GM21360 (cell line): ENCODE results near the gene GPX4.

Experiments
- ATAC-seq: cut with Tn5 transposase; IDR thresholded peaks from one replicate; pipeline ENCODE4 v1.9.1; 2021; ENCODE audit warnings: mild to moderate bottlenecking, moderate library complexity; ENCODE audit not compliant: unreplicated experiment

The GPX4 gene, protein sequence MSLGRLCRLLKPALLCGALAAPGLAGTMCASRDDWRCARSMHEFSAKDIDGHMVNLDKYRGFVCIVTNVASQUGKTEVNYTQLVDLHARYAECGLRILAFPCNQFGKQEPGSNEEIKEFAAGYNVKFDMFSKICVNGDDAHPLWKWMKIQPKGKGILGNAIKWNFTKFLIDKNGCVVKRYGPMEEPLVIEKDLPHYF

DNA sequence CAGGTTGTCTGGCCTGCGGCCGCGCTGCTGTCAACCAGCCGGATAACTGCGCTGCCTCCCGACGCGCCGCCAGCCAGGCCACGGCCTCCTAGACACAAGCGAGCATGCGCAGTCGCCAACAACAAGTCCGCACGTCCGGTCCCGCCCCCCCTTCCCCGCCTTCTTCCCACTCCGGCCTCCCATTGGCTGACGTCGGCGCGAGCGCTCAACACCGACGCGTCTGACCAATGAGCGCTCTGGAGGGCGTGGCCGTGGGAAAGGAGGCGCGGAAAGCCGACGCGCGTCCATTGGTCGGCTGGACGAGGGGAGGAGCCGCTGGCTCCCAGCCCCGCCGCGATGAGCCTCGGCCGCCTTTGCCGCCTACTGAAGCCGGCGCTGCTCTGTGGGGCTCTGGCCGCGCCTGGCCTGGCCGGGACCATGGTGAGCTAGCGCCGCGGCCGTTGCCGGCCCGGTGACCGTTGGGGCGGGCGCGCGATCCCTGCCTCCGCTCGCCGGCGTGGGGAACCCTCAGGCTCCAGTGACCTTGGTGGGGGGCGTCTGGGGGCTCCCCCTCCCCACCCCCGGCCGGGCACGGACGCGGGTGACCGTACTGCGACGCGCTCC is at the start of gene GPX4:
Gene GPX4 (plus strand): TSS at position 287 of the 603 bp plus-strand sequence. CDS start 50 bp downstream, at position 337.
- peak; percentile 48 for ATAC-seq

DNA sequence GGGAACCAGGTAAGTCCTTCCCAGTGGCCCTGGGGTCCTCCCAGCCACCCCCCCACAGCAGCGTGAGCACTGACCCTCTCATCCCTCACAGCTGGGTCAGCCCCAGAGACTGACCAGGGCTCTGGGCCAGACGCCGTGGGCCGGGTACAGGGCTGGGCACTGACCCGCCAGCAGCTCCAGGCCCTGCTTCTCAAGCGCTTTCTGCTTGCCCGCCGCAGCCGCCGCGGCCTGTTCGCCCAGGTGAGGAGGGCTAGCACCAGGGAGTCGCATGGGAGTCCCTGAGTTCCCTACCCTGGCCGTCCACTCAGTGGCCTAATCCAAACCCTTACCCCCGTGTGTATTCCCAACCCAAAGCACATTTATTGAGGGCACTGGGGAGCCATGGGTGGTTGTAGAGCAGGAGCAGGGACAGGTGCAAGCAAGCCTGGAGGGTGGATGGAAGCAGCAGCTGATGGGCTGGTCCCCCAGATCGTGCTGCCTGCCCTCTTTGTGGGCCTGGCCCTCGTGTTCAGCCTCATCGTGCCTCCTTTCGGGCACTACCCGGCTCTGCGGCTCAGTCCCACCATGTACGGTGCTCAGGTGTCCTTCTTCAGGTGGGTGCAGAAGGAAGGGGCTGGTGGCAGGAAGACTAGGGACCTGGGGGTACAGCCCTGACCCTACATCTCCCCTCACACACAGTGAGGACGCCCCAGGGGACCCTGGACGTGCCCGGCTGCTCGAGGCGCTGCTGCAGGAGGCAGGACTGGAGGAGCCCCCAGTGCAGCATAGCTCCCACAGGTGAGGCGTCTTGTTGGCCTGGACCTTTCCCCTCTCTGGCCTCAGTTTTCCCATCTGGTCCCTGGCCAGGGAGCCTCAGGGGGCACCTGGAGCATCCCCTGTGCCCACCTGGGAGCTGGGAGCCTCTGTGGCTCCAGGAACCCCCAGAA is 49.4 kb upstream of the GPX4 start:
- no peak for ATAC-seq

DNA sequence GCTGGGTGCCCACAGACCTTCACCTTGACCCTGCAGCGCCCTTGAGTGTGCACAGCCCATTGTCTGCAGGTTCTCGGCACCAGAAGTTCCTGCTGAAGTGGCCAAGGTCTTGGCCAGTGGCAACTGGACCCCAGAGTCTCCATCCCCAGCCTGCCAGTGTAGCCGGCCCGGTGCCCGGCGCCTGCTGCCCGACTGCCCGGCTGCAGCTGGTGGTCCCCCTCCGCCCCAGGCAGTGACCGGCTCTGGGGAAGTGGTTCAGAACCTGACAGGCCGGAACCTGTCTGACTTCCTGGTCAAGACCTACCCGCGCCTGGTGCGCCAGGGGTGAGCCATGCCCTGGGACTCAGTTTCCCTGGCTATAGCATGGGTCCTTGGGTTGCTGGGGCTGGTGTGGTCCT is 48.8 kb upstream of the GPX4 start:
- ATAC-seq: no peak

DNA sequence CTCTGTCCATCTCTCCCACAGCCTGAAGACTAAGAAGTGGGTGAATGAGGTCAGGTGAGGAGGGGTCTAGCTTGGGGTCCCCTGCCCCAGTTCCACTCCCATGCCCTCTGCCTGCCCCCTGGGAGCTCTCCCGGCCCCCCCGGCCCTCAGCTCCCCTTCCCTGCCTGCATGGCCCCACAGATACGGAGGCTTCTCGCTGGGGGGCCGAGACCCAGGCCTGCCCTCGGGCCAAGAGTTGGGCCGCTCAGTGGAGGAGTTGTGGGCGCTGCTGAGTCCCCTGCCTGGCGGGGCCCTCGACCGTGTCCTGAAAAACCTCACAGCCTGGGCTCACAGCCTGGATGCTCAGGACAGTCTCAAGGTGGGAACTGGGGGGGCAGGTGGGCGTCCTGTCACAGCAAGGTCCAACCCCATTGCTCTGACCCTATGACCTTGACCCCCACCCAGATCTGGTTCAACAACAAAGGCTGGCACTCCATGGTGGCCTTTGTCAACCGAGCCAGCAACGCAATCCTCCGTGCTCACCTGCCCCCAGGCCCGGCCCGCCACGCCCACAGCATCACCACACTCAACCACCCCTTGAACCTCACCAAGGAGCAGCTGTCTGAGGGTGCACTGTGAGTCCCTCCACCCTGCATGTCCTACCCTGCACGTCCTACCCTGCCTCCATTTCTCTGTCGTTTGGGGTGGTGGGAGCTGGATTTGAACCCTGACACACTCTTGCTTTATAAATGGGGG is 47.7 kb upstream of the GPX4 start:
- no peak for ATAC-seq

DNA sequence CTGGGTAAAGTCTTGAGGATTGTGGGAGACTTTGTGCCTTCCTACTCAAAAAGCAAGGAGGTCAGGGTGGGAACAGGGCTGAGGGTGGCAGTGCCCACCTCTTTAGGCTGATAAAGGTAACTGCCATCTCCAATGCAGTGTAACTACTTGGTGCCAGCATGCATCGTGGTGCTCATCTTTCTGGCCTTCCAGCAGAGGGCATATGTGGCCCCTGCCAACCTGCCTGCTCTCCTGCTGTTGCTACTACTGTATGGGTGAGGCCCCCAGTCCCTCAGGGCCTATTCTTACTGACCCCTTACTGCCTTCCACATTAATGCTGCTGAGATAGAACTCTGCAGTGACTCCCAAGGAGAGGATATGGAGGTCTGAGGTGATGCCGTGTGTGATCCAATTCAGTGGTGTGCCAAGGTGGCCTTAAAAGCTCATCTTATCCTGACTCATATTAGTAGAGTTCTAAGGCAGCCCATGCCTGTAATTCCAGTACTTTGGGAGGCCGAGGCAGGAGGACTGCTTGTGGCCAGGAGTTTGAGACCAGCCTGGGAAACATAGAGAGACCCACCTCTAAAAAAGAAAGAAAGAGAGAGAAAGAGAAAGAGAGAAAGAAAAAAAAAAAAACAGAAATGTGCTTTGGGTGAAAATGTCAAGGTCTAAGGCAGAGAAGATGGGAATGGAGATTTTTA is 46.5 kb upstream of the GPX4 start:
- no peak for ATAC-seq

DNA sequence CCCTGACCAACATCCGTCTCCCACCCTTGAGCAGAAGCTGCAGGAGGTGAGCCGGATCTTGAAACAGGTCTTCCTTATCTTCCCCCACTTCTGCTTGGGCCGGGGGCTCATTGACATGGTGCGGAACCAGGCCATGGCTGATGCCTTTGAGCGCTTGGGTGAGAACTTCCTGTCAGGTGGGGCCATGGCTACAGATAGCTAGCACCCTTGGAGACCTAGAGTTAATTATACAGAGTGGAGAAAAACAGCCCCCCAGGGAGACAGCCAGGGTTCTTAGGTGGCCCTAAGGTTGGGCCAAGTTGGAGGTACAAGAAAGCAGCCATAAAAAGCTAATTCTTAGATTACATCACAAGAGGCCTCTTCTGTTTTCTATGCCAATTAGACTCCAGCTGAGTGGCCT is 45.7 kb upstream of the GPX4 start:
- no peak for ATAC-seq

DNA sequence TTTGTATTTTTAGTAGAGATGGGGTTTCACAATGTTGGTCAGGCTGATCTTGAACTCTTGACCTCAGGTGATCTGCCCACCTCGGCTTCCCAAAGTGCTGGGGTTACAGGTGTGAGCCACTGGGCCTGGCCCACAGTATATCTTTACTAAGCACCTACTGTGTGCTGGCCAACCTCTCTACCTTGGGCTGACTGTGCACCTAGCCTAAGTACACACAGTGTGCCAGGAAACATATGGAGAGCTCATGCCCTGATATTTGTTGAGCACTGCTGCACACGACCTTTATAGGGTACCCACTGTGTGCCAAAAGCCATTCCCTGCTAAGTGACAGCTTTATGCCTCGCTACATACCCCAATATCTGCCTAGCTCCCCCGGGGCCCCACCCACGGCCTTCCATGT is 43.1 kb upstream of the GPX4 start:
- no peak for ATAC-seq

DNA sequence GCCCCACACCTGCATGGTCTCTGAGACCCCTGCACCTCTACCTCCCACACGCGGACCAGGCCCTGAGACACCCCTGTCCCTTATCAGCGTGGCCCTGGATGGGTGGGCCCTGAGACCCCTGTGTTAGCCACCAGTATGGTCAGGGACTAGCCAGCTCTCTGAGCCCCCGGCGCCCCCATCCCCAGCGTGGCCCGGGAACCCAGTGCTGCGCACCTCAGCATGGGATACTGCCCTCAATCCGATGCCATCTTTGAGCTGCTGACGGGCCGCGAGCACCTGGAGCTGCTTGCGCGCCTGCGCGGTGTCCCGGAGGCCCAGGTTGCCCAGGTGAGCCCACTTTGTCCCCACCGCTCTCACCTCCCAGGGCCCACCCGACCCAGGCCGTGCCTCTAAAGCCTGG is 41.8 kb upstream of the GPX4 start:
- no peak for ATAC-seq

DNA sequence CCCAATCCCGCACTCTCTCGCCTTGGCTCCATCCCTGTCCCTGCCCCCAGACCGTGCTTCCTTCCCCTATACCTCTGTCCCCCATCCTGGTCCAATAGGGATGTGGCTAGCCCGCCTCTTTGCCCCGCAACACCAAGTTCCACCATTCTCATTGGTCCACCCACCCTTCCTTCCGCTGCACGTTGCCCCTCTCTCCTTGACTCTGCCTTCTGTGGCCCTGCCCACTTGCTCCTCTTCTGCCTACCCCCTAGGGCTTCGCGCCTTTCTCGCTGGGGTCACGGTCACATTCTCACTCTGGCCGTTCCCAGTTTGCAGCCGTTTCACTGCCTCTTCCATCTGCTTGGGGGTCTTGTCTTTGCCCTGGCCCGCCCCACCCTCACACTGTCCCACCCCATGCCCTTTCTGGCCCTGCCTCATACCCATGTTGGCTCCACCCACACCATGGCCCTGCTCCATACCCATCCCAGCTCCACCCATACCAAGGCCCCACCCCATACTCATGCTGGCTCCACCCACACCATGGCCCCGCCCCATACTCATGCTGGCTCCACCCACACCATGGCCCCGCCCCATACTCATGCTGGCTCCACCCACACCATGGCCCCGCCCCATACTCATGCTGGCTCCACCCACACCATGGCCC is 41.3 kb upstream of the GPX4 start:
- ATAC-seq: no peak

DNA sequence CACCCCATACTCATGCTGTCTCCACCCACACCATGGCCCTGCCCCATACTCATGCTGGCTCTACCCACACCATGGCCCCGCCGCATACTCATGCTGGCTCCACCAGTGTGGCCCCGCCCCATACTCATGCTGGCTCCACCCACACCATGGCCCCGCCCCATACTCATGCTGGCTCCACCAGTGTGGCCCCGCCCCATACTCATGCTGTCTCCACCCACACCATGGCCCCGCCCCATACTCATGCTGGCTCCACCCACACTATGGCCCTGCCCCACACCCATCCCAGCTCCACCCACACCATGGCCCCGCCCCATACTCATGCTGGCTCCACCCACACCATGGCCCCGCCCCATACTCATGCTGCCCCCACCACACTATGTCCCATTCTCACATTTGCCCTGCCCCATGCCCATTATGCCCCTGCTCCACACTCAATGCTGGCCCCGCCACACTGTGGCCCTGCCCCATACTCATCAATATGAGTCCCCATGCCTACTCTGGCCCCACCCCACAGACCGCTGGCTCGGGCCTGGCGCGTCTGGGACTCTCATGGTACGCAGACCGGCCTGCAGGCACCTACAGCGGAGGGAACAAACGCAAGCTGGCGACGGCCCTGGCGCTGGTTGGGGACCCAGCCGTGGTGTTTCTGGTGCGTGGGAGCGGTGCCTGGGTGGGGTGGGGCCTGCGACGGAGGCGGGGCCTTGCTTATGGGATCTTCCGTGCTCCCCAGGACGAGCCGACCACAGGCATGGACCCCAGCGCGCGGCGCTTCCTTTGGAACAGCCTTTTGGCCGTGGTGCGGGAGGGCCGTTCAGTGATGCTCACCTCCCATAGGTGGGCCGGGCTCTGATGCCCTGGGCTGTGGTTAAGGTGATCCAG is 40.5 kb upstream of the GPX4 start:
- ATAC-seq: no peak

DNA sequence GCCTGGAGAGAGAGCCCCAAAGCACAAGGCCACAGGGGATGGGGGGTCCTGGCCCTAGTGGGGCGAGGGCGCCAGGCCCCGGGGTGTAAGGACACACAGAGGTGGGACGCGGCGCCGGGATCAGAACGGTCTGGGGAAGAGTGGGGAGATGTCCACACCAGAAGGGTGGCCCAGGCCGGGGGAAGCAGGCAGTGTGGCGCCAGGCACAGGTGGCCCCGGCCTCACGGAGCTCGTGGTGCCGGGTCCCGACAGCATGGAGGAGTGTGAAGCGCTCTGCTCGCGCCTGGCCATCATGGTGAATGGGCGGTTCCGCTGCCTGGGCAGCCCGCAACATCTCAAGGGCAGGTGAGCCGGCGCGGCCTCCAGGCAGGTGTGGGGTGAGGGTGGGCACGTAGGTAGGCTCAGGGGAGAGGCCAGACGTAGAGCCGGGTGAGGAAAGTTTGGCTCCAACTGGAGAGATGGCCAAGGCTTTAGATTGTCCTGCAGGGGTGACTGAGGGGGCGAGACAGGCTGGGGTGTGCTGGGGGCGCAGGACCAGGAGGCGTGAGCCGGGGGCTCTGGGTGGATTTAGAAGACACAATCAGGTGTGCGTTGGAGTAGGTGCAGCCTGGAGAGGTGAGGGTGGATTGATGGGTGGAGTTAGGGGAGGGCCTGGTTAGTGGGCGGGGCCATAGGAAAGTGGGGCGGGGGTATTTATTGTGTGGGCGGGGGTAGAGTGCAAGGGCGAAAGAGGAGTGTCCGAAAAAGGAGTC is 39.7 kb upstream of the GPX4 start:
- ATAC-seq: no peak

DNA sequence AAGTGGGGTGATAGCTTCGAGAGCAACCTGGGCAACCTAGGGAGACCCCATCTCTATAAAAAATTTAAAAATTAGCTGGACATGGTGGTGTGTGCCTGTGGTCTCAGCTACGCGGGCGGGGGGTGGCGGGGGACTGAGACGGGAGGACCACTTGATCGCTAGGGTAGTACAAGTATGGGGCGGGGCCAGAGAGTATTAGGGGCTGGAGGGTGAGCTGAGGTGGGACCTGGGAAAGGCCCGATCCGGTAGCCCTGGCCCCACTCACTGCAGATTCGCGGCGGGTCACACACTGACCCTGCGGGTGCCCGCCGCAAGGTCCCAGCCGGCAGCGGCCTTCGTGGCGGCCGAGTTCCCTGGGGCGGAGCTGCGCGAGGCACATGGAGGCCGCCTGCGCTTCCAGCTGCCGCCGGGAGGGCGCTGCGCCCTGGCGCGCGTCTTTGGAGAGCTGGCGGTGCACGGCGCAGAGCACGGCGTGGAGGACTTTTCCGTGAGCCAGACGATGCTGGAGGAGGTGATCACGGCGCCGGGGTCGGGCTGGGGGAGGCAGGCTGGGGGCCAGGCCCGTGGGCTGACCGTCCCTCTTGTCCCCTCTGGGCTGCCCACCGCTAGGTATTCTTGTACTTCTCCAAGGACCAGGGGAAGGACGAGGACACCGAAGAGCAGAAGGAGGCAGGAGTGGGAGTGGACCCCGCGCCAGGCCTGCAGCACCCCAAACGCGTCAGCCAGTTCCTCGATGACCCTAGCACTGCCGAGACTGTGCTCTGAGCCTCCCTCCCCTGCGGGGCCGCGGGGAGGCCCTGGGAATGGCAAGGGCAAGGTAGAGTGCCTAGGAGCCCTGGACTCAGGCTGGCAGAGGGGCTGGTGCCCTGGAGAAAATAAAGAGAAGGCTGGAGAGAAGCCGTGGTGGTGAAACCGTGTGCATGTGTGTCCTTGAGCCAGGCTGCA is 38.9 kb upstream of the GPX4 start:
- ATAC-seq: no peak

DNA sequence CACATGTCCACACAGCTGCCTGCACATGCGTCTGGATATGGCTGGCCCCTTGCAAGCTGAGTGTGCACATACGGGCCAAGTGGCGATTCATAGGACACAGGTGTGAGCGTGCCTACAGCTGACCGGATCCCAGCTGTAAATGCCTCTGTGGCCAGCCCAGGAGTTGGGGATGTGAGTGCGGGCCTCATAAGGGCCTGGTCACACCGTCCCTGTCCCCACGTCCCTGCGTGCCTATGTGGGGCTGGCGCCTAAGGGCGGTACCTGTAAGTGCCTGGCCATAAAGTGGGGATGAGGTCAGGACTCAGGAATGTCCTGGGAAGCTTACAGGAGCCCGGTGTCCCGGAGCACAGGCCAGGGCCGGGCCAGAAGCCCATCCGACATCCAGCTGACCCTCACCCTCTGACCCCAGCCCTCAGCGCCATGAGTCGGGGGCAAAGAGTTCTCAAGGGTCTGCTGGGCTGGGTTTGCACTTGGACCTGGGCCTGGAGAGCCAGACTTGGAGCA is 38.1 kb upstream of the GPX4 start:
- ATAC-seq: no peak

DNA sequence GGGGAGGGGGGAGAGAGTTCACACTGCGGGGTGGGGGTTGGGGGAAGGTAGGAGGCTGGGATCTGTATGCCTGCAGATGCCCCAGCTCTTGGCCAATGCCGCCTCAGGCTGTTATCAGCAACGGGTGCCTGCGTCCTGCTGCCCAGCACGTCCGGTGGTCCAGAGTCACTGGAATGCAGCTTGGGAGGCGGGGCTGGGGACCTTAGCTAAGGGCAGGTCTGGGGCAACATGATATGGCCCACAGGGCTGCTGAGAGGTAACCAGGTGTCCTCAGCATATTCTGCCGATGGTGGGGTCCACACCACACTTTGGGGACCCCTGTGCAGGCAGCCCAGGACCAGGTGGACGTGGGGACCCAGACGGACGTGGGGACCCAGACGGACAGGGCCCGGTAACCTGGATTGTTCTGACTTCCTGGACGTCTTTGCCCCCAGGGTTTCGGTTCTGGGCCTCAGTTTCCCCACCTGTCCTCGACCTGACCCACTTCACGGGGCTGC is 37.5 kb upstream of the GPX4 start:
- ATAC-seq: no peak

DNA sequence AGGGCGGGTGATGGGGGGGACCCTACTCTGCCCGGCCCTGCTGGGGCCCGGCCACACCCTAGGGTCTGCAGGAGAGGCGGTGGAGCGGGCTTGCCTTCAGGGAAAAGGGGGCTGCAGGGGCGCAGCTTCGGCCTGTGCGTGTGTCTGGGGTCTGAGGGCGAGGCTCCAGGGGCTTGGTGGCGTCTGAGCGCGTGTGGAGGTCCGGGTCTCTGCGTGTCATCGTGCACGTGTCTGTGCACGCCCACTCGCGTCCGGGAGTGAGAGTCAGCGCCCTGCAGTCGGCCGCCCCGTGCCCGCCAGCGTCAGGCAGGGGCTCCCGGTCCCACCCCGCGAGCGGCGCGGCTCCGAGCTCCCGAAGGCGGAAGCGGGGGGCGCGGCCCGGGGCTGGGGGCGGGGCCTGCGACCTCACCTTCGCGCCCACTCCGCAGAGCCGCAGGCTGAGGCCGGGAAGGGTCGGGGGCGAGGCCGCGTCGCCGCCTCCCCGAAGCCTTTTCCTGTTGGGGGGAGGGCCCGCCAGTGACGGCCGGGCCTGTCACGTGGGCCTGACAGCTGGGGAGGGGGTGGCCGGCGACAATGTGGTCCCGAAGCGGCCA is 37.0 kb upstream of the GPX4 start, which contains the start of gene ARHGAP45:
Gene ARHGAP45 (plus strand): TSS at position 420 of the 593 bp plus-strand sequence. CDS start 239 bp downstream, outside the sequence.
- no peak for ATAC-seq

DNA sequence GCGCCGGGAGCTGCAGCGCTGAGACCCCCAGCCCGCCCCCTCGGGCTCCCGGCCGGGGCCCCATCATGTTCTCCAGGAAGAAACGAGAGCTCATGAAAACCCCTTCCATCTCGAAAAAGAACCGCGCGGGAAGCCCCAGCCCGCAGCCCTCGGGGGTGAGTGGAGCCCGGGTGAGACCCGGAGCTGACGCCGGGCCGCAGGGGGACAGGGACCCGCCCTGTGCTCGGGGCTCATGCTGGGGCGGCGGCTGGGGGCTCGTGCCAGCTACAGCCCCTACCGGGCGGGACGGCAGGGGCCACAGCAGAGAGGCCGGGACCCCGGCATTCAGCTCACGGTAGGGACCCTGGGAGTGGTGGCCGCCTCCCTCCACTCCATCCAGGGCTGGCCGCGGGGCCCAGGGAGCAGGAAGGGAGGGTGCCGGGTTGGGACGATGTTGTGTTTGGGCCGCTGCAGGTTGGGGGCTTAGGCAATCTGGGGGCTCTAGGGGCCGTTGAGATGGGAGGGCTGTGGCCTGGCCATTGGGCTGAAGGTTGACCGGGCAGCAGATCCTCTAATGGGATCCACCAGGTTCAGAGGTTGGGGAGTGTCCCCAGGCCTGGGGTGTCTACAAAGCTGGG is 36.3 kb upstream of the GPX4 start:
- ATAC-seq: no peak
